Measurements from ENCODE around the gene NECAB2.
"Not testable (repeated sequence)": the region's sequence is repeated elsewhere in the genome, so short reads cannot be mapped to it uniquely, and the experiment has no call there.

The NECAB2 gene

GRCh38 chr16:83936581-83937165, 31.4 kb upstream of the NECAB2 start:
- no peak for DNase-seq

GRCh38 chr16:83937267-83937666, 30.8 kb upstream of the NECAB2 start:
- no peak for DNase-seq

GRCh38 chr16:83937922-83938885, 29.8 kb upstream of the NECAB2 start:
- DNase-seq = no peak

GRCh38 chr16:83939266-83939855, 28.7 kb upstream of the NECAB2 start:
- no peak for DNase-seq

- no peak for DNase-seq
These were observed 27.9 kb upstream of the NECAB2 start for GRCh38 chr16:83940119-83940518.

- DNase-seq = peak; percentile 34
These were observed 27.2 kb upstream of the NECAB2 start for GRCh38 chr16:83940630-83941378.

- DNase-seq = not testable (repeated sequence)
These were observed 26.5 kb upstream of the NECAB2 start for GRCh38 chr16:83941546-83941945.

GRCh38 chr16:83942074-83942473, 26.0 kb upstream of the NECAB2 start:
- DNase-seq = no peak

- no peak for DNase-seq
These were observed 25.1 kb upstream of the NECAB2 start for GRCh38 chr16:83942815-83943515.

- DNase-seq = no peak
These were observed 24.5 kb upstream of the NECAB2 start for GRCh38 chr16:83943516-83944050.

GRCh38 chr16:83945587-83945986, 22.5 kb upstream of the NECAB2 start:
- DNase-seq = no peak

GRCh38 chr16:83946154-83946780, 21.8 kb upstream of the NECAB2 start:
- DNase-seq = no peak

GRCh38 chr16:83946781-83947566, 21.1 kb upstream of the NECAB2 start:
- no peak for DNase-seq

GRCh38 chr16:83947642-83948234, 20.3 kb upstream of the NECAB2 start:
- DNase-seq = no peak

GRCh38 chr16:83948914-83949723, 18.9 kb upstream of the NECAB2 start:
- DNase-seq = no peak

GRCh38 chr16:83949724-83950001, 18.4 kb upstream of the NECAB2 start:
- no peak for DNase-seq

- peak; percentile 1 for DNase-seq
These were observed 17.1 kb upstream of the NECAB2 start for GRCh38 chr16:83950862-83951399.

GRCh38 chr16:83951544-83951943, 16.5 kb upstream of the NECAB2 start:
- no peak for DNase-seq

GRCh38 chr16:83952587-83952939, 15.5 kb upstream of the NECAB2 start:
- no peak for DNase-seq

All from NCI-H510A treated with DMSO at 0.1 percent for 48 hours (cell line).